ENCODE data around the gene SDK1. TPM values are rescaled to one million over a fixed set of nuclear protein-coding genes. Genes with fewer than 3 reads are reported as not detected.
"Not testable (repeated sequence)": the region's sequence is repeated elsewhere in the genome, so short reads cannot be mapped to it uniquely, and the experiment has no call there.

SDK1 gene
- total RNA-seq, 4 donors from 2014 or later: 1.2 to 1.8 (median 1.5) TPM

- intact Hi-C loops (cut with DNase I; ENCODE audit: low total_unique reads): no loop called here
- H3K9me3 ChIP-seq: no peaks in the 10 kb centered on the region
- DNase-seq: no peak
Observed at GRCh38 chr7:3931843-3932242, 630.8 kb downstream of the SDK1 start.

GRCh38 chr7:3937146-3937545 is 636.1 kb downstream of the SDK1 start:
- no peaks in the 10 kb centered on the region for H3K4me1 ChIP-seq
- intact Hi-C loops (cut with DNase I; ENCODE audit: low total_unique reads) (no loop called here), in situ Hi-C loops (cut with MboI; ENCODE audit: low sequenced_read_pairs in 4 of 4) (no loop called here)
- no peak for ATAC-seq
- no peak overlapping the region for H3K4me3 ChIP-seq
- TF ChIP-seq, protein P1, sequence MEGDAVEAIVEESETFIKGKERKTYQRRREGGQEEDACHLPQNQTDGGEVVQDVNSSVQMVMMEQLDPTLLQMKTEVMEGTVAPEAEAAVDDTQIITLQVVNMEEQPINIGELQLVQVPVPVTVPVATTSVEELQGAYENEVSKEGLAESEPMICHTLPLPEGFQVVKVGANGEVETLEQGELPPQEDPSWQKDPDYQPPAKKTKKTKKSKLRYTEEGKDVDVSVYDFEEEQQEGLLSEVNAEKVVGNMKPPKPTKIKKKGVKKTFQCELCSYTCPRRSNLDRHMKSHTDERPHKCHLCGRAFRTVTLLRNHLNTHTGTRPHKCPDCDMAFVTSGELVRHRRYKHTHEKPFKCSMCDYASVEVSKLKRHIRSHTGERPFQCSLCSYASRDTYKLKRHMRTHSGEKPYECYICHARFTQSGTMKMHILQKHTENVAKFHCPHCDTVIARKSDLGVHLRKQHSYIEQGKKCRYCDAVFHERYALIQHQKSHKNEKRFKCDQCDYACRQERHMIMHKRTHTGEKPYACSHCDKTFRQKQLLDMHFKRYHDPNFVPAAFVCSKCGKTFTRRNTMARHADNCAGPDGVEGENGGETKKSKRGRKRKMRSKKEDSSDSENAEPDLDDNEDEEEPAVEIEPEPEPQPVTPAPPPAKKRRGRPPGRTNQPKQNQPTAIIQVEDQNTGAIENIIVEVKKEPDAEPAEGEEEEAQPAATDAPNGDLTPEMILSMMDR (IDR thresholded peaks at IDR 0.05 in 4 of 5, conservative IDR thresholded peaks at IDR 0.05 in 1 of 5): no peak
- TF ChIP-seq POLR2A (IDR thresholded peaks at IDR 0.05): no peak
- DNase-seq: no peak
- no peaks in the 10 kb centered on the region for H3K9me3 ChIP-seq
- H3K27ac ChIP-seq: no peak overlapping the region
- H3K36me3 ChIP-seq: no peaks in the 10 kb centered on the region
- no peaks in the 10 kb centered on the region for H3K27me3 ChIP-seq

More at GRCh38 chr7:3931843-3932242, 630.8 kb downstream of the SDK1 start:
- Histone ChIP-seq H3K27ac (no peak overlapping the region), H3K36me3 (no peaks in the 10 kb centered on the region), H3K4me1 (peaks cover 0 to 8% of the 10 kb centered on the region in 2 donors), H3K27me3 (no peaks in the 10 kb centered on the region), H3K4me3 (no peak overlapping the region)
- ATAC-seq: no peak
- in situ Hi-C loops (cut with MboI; ENCODE audit: low sequenced_read_pairs in 4 of 4): no loop called here
- no peak for TF ChIP-seq POLR2A (IDR thresholded peaks at IDR 0.05)
- TF ChIP-seq, protein P1 (IDR thresholded peaks at IDR 0.05 in 4 of 5, conservative IDR thresholded peaks at IDR 0.05 in 1 of 5): no peak

DNA sequence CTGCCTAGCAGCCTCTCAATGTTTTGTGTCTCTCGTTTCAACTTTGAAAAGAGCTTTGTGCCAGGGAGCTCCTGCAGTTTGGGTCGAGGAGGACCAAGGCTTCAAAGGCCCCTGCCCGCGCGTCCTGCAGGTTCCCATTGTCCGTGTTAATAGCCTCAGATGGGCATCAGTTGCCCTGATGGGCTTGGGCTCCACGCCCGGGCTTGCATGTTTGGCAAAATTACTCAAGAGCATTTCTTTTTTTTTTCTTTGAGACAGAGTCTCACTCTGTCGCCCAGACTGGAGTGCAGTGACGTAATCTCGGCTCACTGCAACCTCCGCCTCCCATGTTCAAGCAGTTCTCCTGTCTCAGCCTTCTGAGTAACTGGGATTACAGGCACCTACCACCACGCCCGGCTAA is 636.6 kb downstream of the SDK1 start:
- Histone ChIP-seq H3K4me1 (peaks cover 0 to 2% of the 10 kb centered on the region in 2 donors), H3K4me3 (no peak overlapping the region), H3K9me3 (no peaks in the 10 kb centered on the region), H3K27ac (no peak overlapping the region), H3K27me3 (no peaks in the 10 kb centered on the region), H3K36me3 (no peaks in the 10 kb centered on the region)
- in situ Hi-C loops (cut with MboI; ENCODE audit: low sequenced_read_pairs in 4 of 4): no loop called here
- TF ChIP-seq, protein P1 (IDR thresholded peaks at IDR 0.05 in 4 of 5, conservative IDR thresholded peaks at IDR 0.05 in 1 of 5): no peak
- TF ChIP-seq POLR2A (IDR thresholded peaks at IDR 0.05): no peak
- DNase-seq: no peak
- no peak for ATAC-seq
- intact Hi-C loops (cut with DNase I; ENCODE audit: low total_unique reads): no loop called here

GRCh38 chr7:3941706-3942105 is 640.7 kb downstream of the SDK1 start:
- in situ Hi-C loops (cut with MboI; ENCODE audit: low sequenced_read_pairs in 4 of 4); H3K36me3 ChIP-seq; H3K27me3 ChIP-seq; ATAC-seq; intact Hi-C loops (cut with DNase I; ENCODE audit: low total_unique reads); H3K9me3 ChIP-seq; DNase-seq; H3K4me3 ChIP-seq; H3K4me1 ChIP-seq; H3K27ac ChIP-seq: not testable (repeated sequence)

GRCh38 chr7:3942276-3942675 is 641.2 kb downstream of the SDK1 start:
- Histone ChIP-seq H3K9me3 (no peaks in the 10 kb centered on the region), H3K27me3 (no peaks in the 10 kb centered on the region), H3K4me3 (no peak overlapping the region), H3K36me3 (no peaks in the 10 kb centered on the region), H3K4me1 (peaks cover 3 to 6% of the 10 kb centered on the region in 2 donors), H3K27ac (no peak overlapping the region)
- in situ Hi-C loops (cut with MboI; ENCODE audit: low sequenced_read_pairs in 4 of 4): no loop called here
- TF ChIP-seq POLR2A (IDR thresholded peaks at IDR 0.05): no peak
- TF ChIP-seq, protein P1 (IDR thresholded peaks at IDR 0.05 in 4 of 5, conservative IDR thresholded peaks at IDR 0.05 in 1 of 5): no peak
- ATAC-seq (no peak), DNase-seq (no peak)
- intact Hi-C loops (cut with DNase I; ENCODE audit: low total_unique reads): no loop called here
